GM19452 (cell line): ENCODE data around the gene AEBP2.

Source experiments
- ATAC-seq: cut with Tn5 transposase; IDR thresholded peaks from one replicate; pipeline ENCODE4 v1.9.1; 2021; ENCODE audit not compliant: unreplicated experiment

Gene AEBP2

GRCh38 chr12:19498099-19498498, 58.8 kb downstream of the AEBP2 start:
- ATAC-seq = no peak

- no peak for ATAC-seq
These were observed 59.7 kb downstream of the AEBP2 start for GRCh38 chr12:19499030-19499429.

GRCh38 chr12:19506497-19506896, 67.2 kb downstream of the AEBP2 start:
- no peak for ATAC-seq

- ATAC-seq = no peak
These were observed 68.5 kb downstream of the AEBP2 start for GRCh38 chr12:19507823-19508222.

- ATAC-seq = no peak
These were observed 71.2 kb downstream of the AEBP2 start for GRCh38 chr12:19510461-19510860.

GRCh38 chr12:19515179-19515578, 75.9 kb downstream of the AEBP2 start:
- no peak for ATAC-seq

GRCh38 chr12:19517583-19517982, 78.3 kb downstream of the AEBP2 start:
- ATAC-seq = no peak

GRCh38 chr12:19518209-19518608, 78.9 kb downstream of the AEBP2 start:
- no peak for ATAC-seq

- ATAC-seq = no peak
These were observed 81.5 kb downstream of the AEBP2 start for GRCh38 chr12:19520646-19521415.

GRCh38 chr12:19525274-19525673, 86.0 kb downstream of the AEBP2 start:
- ATAC-seq = no peak

GRCh38 chr12:19527866-19528265, 88.6 kb downstream of the AEBP2 start:
- no peak for ATAC-seq

GRCh38 chr12:19528750-19529149, 89.5 kb downstream of the AEBP2 start:
- ATAC-seq = no peak

GRCh38 chr12:19529951-19530636, 90.8 kb downstream of the AEBP2 start:
- ATAC-seq = no peak

GRCh38 chr12:19530637-19531023, 91.3 kb downstream of the AEBP2 start:
- ATAC-seq = no peak

- no peak for ATAC-seq
These were observed 94.3 kb downstream of the AEBP2 start for GRCh38 chr12:19533567-19533966.

GRCh38 chr12:19539071-19539470, 99.8 kb downstream of the AEBP2 start:
- no peak for ATAC-seq

GRCh38 chr12:19539836-19540235, 100.5 kb downstream of the AEBP2 start:
- no peak for ATAC-seq

GRCh38 chr12:19542606-19543005, 103.3 kb downstream of the AEBP2 start:
- no peak for ATAC-seq

- ATAC-seq = no peak
These were observed 105.1 kb downstream of the AEBP2 start for GRCh38 chr12:19544353-19544752.

GRCh38 chr12:19545301-19545700, 106.0 kb downstream of the AEBP2 start:
- ATAC-seq = no peak

- no peak for ATAC-seq
These were observed 106.7 kb downstream of the AEBP2 start for GRCh38 chr12:19546027-19546426.

- no peak for ATAC-seq
These were observed 107.4 kb downstream of the AEBP2 start for GRCh38 chr12:19546611-19547162.
